Measurements from ENCODE around the gene PPP1R37. TPM values are rescaled to one million over a fixed set of nuclear protein-coding genes. Genes with fewer than 3 reads are reported as not detected.

The PPP1R37 gene
- total RNA-seq, 1 experiment from 2014 or later, result 33.6 TPM

DNA sequence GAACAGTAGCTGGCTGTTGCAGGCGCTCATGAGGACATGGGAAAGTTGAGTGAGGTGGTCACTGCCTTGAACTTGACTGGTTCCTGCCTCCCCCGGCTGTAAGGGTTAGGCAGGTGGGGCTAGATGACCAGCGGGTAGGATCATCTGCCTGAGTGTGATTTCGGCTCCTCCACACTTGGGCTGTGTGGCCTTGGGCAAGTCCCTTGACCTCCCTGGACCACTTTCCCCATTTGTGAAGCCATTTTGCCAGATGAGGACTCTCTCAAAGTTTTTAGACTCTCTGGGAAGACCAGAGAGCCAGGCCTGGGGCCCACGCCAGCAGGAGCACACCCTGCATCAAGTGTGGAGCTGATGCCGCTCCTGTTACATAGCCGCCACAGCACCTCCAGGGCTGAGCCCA lies 9.5 kb downstream of the PPP1R37 start:
- Histone ChIP-seq H3K14ac (ENCODE audit: insufficient read depth, low read length) (no peak overlapping the region), H3K4me1 (ENCODE audit: insufficient read depth, low read length) (no peaks in the 10 kb centered on the region; the same call in 1 of the 2 replicates), H3K9me3 (ENCODE audit: control insufficient read depth, low read depth, low read length) (no peaks in the 10 kb centered on the region), H3K18ac (ENCODE audit: insufficient read length, low read depth, low read length) (no peak overlapping the region), H2AFZ (ENCODE audit: low read length) (no peak overlapping the region), H2AK5ac (ENCODE audit: insufficient read length, low read length) (no peak overlapping the region), H3K27ac (ENCODE audit: insufficient read length, low read depth, low read length) (no peak overlapping the region), H4K5ac (ENCODE audit: insufficient read length, low read depth, low read length) (no peak overlapping the region), H3K9ac (ENCODE audit: extremely low read depth, insufficient read length, low read length) (no peak overlapping the region), H3K23ac (ENCODE audit: insufficient read length, low read depth, low read length) (no peak overlapping the region), H2BK5ac (ENCODE audit: insufficient read length, low read length) (no peak overlapping the region), H4K8ac (replicated peaks; ENCODE audit: insufficient read length, low read depth, low read length) (no peak overlapping the region), H3T11ph (ENCODE audit: low read length) (no peak overlapping the region), H2BK20ac (ENCODE audit: low read depth, low read length, poor library complexity, severe bottlenecking) (no peak overlapping the region), H3K4me2 (ENCODE audit: insufficient read depth, insufficient read length, low read length) (no peak overlapping the region), H3K56ac (ENCODE audit: insufficient read length, low read depth, low read length) (no peak overlapping the region), H3K79me2 (ENCODE audit: insufficient read depth, low read length) (peaks cover 33% of the 10 kb centered on the region), H4K91ac (ENCODE audit: insufficient read length, low read depth, low read length) (no peak overlapping the region), H2BK120ac (ENCODE audit: low read depth, low read length, poor library complexity, severe bottlenecking) (no peak overlapping the region), H3K27me3 (ENCODE audit: insufficient read depth, low read length) (no peaks in the 10 kb centered on the region), H3K79me1 (ENCODE audit: insufficient read depth, low read depth, low read length, poor library complexity, severe bottlenecking) (no peaks in the 10 kb centered on the region), H3K4ac (ENCODE audit: low read depth, low read length) (no peak overlapping the region), H3K23me2 (ENCODE audit: insufficient read length, low read depth, low read length, poor library complexity, severe bottlenecking) (no peaks in the 10 kb centered on the region), H2BK15ac (ENCODE audit: low read depth, low read length) (no peak overlapping the region), H4K20me1 (ENCODE audit: control insufficient read depth, insufficient read depth, insufficient read length) (no peaks in the 10 kb centered on the region), H2BK12ac (ENCODE audit: insufficient read length, low read depth, low read length) (no peak overlapping the region)
- Mint-ChIP-seq H3K36me3 (ENCODE audit: insufficient read depth in 1 of 3, low read depth in 3 of 3) (peaks cover 0 to 6% (median 4%) of the 10 kb centered on the region in 3 experiments; a peak in 3 of 7 replicates), H3K27ac (no peak overlapping the region), H3K4me1 (peaks cover 71 to 75% of the 10 kb centered on the region in 2 experiments), H3K27me3 (ENCODE audit: low read depth) (no peaks in the 10 kb centered on the region), H3K4me3 (no peak overlapping the region), H3K9me3 (no peaks in the 10 kb centered on the region; a peak in 1 of 5 replicates)
- WGBS (ENCODE audit: extremely low coverage, insufficient read length, low lambda C conversion rate), result no CpG with 5 or more reads among the region's 7 CpGs
- TF ChIP-seq, protein P1, sequence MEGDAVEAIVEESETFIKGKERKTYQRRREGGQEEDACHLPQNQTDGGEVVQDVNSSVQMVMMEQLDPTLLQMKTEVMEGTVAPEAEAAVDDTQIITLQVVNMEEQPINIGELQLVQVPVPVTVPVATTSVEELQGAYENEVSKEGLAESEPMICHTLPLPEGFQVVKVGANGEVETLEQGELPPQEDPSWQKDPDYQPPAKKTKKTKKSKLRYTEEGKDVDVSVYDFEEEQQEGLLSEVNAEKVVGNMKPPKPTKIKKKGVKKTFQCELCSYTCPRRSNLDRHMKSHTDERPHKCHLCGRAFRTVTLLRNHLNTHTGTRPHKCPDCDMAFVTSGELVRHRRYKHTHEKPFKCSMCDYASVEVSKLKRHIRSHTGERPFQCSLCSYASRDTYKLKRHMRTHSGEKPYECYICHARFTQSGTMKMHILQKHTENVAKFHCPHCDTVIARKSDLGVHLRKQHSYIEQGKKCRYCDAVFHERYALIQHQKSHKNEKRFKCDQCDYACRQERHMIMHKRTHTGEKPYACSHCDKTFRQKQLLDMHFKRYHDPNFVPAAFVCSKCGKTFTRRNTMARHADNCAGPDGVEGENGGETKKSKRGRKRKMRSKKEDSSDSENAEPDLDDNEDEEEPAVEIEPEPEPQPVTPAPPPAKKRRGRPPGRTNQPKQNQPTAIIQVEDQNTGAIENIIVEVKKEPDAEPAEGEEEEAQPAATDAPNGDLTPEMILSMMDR (conservative IDR thresholded peaks at IDR 0.05), result no peak
- no peak for DNase-seq

Measured in H9 (cell line).